ENCODE measurements around the gene UVRAG.

DNA sequence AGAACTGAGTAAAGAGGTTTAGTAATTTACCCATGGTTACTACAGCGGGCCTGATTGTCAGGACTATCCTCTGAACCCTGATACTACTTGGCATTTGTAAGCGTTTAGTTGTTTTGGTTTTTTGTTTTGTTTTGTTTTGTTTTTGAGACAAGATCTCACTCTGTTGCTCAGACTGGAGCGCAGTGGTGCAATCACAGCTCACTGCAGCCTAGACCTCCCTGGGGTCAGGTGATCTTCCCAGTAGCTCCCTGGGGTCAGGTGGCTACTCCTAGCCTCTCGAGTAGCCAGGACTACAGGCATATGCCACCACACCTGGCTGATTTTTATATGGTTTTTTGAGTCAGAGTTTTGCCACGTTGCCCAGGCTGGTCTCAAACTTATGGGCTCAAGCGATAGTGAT, 272.7 kb downstream of the UVRAG start:
- TF ChIP-seq, protein P1, sequence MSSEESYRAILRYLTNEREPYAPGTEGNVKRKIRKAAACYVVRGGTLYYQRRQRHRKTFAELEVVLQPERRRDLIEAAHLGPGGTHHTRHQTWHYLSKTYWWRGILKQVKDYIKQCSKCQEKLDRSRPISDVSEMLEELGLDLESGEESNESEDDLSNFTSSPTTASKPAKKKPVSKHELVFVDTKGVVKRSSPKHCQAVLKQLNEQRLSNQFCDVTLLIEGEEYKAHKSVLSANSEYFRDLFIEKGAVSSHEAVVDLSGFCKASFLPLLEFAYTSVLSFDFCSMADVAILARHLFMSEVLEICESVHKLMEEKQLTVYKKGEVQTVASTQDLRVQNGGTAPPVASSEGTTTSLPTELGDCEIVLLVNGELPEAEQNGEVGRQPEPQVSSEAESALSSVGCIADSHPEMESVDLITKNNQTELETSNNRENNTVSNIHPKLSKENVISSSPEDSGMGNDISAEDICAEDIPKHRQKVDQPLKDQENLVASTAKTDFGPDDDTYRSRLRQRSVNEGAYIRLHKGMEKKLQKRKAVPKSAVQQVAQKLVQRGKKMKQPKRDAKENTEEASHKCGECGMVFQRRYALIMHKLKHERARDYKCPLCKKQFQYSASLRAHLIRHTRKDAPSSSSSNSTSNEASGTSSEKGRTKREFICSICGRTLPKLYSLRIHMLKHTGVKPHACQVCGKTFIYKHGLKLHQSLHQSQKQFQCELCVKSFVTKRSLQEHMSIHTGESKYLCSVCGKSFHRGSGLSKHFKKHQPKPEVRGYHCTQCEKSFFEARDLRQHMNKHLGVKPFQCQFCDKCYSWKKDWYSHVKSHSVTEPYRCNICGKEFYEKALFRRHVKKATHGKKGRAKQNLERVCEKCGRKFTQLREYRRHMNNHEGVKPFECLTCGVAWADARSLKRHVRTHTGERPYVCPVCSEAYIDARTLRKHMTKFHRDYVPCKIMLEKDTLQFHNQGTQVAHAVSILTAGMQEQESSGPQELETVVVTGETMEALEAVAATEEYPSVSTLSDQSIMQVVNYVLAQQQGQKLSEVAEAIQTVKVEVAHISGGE (tag by site-specific recombination; conservative IDR thresholded peaks at IDR 0.05; ENCODE audit: low read depth): no peak
- TF ChIP-seq, protein P2, sequence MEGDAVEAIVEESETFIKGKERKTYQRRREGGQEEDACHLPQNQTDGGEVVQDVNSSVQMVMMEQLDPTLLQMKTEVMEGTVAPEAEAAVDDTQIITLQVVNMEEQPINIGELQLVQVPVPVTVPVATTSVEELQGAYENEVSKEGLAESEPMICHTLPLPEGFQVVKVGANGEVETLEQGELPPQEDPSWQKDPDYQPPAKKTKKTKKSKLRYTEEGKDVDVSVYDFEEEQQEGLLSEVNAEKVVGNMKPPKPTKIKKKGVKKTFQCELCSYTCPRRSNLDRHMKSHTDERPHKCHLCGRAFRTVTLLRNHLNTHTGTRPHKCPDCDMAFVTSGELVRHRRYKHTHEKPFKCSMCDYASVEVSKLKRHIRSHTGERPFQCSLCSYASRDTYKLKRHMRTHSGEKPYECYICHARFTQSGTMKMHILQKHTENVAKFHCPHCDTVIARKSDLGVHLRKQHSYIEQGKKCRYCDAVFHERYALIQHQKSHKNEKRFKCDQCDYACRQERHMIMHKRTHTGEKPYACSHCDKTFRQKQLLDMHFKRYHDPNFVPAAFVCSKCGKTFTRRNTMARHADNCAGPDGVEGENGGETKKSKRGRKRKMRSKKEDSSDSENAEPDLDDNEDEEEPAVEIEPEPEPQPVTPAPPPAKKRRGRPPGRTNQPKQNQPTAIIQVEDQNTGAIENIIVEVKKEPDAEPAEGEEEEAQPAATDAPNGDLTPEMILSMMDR (tag by site-specific recombination; IDR thresholded peaks at IDR 0.05): no peak
- TF ChIP-seq ZNF423 (tag by site-specific recombination; IDR thresholded peaks at IDR 0.05) (no peak), ZNF2 (tag by site-specific recombination; IDR thresholded peaks at IDR 0.05) (no peak)

Data from HEK293 (cell line).